Activated naive CD4-positive, alpha-beta T cell (primary cell): ENCODE results near the gene PLVAP.

Experiments
- DNase-seq, 4 experiments: peaks; one replicate each; lab custom pipeline; 2025; lab: John Stamatoyannopoulos, UW

The PLVAP gene

GRCh38 chr19:17334414-17335409 lies 42.4 kb downstream of the PLVAP start, which contains the start of gene ANO8:
TSS of gene ANO8 (minus strand) at chr19:17334855. CDS start at chr19:17334670, 185 bp downstream.
- DNase-seq: peak; percentile 74 to 93 (median 88)

GRCh38 chr19:17333611-17334413 lies 43.3 kb downstream of the PLVAP start:
- DNase-seq: peak in 3 of 4 experiments; percentile 29 to 64 (median 45)

DNA sequence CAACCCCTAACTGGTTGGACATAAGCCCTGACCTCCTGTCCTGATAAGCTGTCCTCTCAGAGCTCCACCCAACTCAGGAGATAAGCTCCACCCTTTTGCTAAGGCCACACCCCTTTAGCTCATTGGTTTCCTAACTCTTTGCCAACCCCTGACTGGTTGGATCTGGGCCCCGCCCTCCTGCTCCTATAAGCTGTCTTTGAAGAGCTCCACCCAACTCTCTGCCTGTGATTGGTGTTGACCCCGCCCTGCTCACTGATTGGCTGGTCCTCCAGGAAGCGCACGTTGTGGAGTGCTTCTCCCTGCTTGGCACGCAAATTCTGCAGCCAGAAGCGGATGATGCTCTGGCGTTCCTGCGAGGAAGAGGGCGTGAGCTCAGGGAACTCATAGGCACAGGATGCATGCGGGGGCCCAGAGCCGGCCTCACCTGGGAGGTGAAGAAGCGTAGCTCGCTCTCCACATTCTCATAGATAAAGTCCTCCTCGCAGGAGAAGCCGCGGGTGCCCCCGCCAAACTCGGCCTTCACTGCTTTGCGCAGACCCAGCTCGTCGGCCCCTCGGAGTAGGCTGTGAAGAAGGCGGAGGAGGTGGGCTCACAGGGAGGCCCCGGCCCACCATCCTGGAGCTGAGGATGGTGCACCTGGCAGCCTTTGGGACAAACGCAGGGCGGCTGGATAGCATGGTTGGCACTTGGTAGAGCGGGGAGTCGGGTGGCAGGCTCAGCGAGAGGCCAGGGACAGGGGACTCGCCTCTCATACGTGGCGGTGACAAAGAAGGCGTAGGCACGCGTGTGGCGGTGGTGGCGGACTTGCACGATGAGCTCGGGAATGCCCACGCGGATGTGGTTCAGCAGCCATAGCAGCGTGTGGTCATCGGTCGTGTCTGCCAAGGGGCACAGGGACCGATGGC lies 44.2 kb downstream of the PLVAP start:
- no peak for DNase-seq

DNA sequence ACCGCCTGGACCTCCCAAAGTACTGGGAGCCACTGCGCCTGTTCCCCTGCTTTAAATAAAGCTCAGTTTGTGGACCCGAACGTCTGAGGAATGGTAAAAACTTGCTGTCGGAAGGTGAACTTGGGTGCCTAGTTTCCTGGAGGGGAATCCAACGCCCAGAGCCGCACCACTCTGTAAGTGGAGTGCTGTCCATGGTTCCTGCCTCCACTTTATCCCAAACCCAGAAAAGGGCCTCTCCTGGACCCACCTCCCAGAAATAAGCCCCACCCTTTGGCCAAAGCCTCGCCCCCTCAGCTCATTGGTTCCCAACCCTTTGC lies 44.8 kb downstream of the PLVAP start:
- DNase-seq: no peak

DNA sequence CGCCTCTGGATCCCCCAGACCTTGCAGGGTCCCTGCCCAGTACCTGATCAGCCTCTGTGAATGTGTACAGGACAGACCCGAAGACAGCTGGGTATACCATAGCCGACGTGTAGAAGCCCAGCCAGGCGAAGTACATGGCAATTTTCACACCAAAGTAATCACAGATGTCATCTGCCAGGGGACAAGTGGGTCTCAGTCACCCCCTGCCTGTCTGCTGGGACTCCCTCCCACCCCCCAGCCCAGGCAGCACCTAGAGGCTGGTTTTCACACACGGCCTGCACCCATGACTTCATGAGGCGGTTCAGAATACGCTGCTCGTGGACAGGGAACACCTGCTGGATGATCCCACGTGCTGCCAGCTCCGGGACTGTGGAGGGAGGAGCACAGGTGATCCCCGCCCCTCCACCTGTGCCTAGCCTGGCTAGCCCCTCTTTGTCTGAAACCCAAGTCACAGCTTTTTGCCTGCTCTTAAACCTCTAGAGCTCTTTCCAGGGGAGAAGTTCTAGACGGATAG lies 46.0 kb downstream of the PLVAP start:
- no peak for DNase-seq

DNA sequence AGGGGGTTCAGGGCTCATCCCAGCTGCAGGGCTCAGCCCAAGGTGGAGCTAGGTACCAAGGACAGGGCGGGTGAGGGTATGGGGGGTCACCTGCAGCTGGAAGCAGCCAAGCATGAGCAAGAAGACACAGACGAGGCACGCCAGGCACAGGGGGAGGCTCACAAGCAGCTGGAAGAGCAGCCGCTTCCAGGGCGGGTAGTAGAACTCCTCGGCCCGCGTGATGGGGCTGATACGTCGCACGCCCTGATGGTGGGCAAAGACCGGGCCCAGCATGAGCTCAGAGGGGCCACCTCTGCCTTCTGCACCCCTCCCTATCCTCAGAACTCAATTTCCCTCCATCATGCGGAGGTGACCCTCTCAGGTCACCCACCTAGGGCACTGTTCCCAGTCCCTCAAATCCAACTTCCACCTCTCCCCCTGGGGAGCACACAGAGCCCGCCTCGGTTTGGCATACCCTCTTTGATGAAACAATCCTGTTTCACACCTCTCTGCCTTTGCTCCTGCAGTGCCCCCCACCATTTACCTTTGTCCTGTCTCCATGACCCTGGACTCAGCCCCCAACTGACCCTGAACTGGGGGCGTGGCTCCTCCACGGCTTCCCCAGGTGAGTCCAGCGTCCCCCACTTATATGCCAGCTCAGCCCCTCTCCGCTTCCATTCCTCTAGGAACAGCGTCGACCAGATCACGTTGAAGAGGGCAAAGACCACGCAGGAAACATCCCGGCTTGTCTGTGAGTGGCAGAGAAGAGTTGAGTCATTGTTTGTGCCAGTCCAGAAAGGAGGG lies 46.7 kb downstream of the PLVAP start:
- DNase-seq: no peak

- no peak for DNase-seq
Measured at GRCh38 chr19:17329366-17330261, 47.5 kb downstream of the PLVAP start.

- peak in 1 of 4 experiments; percentile 48 for DNase-seq
Measured at GRCh38 chr19:17328517-17329365, 48.4 kb downstream of the PLVAP start.

GRCh38 chr19:17327654-17328516 lies 49.3 kb downstream of the PLVAP start:
- DNase-seq: peak in 3 of 4 experiments; percentile 12 to 55 (median 21)

DNA sequence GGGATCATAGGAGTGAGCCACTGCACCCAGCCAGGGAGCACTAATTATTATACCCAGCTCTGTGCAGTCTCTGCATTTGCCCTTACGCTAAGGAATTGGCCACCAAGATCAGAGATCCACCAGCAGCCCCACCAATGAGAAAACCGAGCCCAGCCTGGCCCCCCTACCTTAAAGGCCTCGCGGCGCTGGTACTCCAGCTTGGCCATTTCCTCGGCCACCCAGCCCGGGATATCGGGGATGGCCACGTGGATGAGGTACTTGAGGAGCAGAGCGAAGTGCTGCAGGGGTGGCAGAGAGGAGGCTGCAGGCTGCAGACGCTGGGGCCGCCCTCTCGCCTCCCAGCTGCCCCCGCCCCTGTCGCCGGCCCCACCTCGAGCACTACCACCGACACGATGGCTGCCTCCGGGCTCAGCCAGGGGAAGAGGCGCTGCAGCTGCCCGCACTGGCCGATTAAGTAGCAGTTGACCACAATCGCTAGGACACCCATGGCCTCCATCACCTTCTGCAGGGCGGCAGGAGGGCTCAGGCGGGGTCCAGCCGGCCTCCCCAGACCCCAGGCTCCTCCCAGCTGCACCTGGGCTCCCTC lies 50.0 kb downstream of the PLVAP start:
- DNase-seq: no peak

DNA sequence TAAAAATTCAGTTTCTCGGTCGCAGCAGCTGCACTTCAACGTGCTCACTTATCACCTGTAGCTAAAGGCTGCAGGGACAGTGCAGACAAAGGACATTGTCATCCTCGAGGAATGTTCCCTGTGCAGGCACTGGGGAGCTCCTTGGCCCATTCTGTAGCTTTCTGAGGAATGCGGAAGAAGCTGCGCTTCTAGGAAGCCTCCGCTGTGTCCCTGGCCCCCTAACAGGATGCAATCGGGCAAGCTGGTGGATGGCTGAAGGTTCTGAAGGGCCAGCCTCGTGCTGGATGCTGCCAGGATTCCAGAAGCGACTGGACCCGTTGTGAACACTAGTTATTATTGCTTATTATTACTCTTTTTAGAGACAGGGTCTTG lies 50.6 kb downstream of the PLVAP start:
- DNase-seq: no peak

DNA sequence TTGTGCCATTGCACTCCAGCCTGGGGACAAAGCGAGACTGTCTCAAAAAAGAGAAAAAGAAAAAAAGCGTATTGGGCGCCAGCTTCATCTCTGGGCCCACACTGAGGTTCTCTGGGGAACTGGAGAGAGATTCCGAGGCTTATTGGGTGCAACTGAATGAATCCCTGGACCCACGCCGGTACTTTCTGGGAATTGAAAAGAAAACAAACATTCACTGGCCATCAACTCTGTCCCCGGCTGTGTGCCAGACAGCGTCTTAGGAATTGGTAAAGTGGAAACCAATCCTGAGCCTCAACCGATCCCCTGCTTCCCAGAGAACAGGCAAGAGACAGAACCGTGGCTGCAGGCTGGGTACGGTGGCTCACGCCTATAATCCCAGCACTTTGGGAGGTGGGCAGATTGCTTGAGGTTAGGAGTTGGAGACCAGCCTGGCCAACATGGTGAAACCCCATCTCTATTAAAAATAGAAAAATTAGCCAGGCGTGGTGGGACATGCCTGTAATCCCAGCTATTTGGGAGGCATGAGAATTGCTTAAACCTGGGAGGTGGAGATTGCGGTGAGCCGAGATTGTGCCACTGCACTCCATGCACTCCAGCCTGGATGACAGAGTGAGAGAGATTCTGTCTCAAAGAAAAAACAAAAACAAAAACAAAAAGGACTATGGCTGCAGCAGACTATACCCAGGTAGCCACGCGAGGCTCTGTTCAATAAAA lies 51.1 kb downstream of the PLVAP start:
- DNase-seq: no peak

- no peak for DNase-seq
Measured at GRCh38 chr19:17325133-17325532, 52.0 kb downstream of the PLVAP start.

DNA sequence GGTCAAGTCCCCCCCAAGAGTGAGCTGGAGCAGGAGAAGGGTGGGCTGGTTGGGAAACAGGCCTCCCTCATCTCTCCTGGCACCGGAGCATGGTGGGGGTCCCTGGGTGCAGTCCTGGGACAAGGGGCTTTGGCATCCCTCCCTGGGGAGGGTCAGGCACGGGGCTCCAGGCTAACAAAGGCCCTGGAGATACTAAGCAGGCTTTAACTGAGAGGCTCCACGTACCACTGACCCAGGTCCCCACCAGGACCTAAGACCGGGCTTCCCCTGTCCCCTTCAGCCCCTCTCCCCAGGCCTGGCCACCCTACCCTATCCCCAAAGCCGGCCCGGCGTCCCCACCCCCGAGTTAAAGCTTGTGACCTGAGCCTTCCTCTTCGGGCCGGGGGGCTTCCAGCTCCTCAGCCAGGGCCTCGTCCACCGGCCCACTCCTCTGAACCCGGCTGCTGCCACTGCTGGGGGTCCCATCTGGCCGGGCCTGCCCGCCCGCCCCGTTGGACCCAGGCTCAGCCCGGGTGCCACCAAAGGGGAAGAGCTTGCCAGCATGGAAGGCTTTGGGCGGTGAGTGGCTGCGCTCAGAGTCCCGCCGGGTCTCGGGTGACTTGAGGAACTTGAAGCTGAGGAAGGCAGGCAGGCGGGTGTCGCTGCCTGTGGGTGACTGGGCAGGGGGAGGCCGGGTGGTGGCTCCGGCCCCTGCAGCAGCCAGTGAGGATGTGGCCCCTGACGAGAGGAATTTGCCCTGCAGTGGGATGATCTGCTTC lies 52.6 kb downstream of the PLVAP start:
- no peak for DNase-seq

GRCh38 chr19:17323964-17324332 lies 53.2 kb downstream of the PLVAP start:
- DNase-seq: no peak
